Measurements from ENCODE around the gene FGFR1OP2.

The FGFR1OP2 gene

GRCh38 chr12:27003421-27004381, 65.4 kb downstream of the FGFR1OP2 start:
- no peak for DNase-seq (ENCODE audit: low spot score)

DNA sequence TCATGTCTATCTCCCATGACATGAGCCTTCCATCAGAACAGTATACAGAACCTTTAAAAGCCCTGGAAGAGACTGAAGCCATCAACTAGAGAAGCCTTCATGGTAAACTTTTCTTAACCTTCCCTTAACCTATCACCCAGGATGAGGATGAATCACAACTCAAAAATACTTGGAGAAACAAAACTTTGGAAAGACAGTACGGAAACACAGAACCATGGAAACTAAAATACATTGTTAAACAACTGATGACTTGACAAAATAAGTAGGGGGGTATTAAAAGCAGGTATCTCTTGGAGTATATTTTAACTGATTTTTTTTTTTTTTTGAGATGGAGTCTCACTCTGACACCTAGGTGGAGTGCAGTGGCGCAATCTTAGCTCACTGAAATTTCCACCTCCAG, 67.2 kb downstream of the FGFR1OP2 start:
- no peak for DNase-seq (ENCODE audit: low spot score)

DNA sequence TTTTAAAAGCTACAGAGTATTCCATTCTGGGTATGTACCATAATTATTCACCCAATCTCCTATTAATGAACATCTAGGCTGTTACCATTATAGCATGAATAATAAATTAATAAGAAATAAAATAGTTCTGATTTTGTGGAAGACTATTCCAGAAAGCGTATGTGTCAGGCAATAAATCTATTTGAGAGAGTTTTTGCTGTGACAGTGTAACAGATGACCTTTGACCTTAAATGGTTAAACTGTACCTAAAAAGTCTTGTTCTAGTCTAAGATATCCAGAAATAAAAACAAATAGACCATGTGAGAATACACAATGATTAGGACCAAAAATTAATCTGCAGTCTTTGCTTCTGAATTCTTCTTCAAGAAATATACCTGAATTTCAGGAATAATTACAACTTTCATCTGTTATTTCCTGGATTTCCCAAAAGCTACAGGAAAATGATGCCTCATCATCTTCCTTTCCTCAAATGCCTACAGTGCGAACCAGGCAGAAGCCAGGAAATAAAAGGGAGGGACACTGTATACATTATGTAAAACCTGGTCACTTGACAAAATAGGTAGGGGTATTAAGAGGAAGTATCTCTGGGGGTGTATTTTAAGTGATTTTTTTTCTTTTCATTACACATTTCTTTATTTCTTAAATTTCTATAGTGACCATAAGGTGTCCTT, 68.7 kb downstream of the FGFR1OP2 start:
- no peak for DNase-seq (ENCODE audit: low spot score)

DNA sequence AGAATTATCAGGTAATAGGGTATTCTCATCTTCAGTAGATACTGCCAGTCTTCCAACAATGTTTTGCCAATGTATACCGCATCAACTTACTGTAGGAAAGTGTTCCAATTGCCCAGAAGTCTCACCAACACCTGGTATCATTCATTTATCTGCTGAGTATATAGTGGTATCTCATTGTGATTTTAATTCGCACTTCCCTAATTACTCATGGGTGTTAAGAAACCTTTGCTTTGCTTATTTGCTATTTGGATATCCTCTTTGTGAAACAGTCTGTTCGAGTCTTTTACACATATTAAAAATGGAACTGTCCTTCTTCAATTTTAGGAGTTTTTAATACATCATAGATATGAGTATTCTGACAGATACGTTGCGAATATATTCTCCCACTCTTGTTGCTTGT, 69.8 kb downstream of the FGFR1OP2 start:
- peak; percentile 42 for DNase-seq (ENCODE audit: low spot score)

DNA sequence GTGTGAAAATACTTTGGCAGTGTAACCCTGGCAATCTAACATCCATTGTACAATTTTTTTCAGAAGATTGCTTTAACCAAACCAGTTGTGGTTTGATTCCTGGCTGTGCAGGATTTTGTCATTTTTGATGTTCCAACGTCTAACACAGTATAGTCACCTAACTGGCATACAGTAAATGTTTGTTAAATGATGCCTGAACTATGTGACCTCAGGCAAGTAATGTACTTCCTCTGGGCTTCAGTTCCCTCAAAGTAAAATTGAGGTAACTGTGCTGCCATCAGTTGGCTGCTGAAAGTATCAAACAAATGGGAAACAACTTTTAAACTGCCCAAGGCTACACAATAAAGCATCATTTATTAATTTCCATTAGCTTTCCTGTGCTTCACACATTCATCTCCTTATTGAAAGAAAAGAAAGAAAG, 71.6 kb downstream of the FGFR1OP2 start:
- DNase-seq (ENCODE audit: low spot score) = peak; percentile 38

- DNase-seq (ENCODE audit: low spot score) = no peak
Measured at GRCh38 chr12:27012239-27012981, 74.1 kb downstream of the FGFR1OP2 start.

DNA sequence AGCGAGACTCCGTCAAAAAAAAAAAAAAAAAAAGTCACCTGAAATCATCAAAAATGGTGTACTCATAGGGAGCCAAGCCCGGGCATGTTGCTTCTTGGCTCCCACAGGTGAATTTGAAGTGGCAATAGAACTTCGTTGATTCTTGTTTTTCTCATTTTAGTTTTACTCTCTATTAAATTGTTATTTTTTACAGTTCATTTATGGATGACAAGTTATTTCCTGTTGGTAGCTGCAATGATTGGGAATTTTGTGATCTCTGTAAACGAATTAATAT, 74.6 kb downstream of the FGFR1OP2 start:
- DNase-seq (ENCODE audit: low spot score) = no peak

DNA sequence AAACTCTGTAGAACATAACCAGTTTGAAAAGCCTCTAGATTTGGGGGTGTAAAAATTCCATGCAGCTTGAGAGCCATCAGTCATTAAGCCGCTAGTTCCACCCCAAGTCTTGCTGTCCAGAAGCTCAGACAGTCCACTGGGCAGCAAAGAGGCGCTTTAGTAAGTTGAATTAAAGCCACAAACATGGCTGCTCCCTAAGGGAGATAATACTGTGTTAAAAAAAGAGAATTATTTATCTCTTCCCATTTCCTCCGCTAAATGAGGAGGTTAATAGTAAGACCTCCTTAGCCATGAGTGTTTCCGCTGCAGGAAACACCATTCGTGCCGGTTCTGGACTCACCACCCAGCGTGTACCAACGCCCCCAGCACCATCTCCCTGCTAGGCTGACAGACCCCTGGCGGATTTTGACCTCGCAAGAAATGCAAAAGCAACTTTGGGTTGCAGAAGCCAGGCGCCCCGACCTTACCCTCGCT, 75.4 kb downstream of the FGFR1OP2 start:
- no peak for DNase-seq (ENCODE audit: low spot score)

GRCh38 chr12:27014085-27014858, 76.0 kb downstream of the FGFR1OP2 start, which contains the start of gene TM7SF3:
Gene TM7SF3 (minus strand): TSS chr12:27014384. CDS start chr12:27014168, 216 bp downstream.
- DNase-seq (ENCODE audit: low spot score) = peak; percentile 97

- no peak for DNase-seq (ENCODE audit: low spot score)
Measured at GRCh38 chr12:27014859-27015729, 76.8 kb downstream of the FGFR1OP2 start.

DNA sequence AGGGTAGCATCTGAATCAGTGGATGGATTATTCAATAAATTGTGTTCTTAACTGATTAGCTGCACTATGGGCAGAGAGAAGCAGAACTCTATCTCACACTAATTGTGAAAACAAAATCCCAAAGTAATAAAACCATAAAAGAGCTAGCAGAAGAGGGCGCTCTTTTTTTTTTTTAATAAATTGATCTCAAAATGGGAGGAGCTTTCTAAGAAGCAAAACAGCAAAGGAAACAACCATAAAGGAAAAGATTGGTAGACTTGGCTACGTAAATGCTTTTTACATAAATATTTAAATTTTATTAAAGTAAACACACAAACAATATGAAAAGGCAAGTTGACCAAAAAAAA, 77.4 kb downstream of the FGFR1OP2 start:
- peak; percentile 77 for DNase-seq (ENCODE audit: low spot score)

Data from NAMALWA (cell line).